Brain microvascular endothelial cell (primary cell): Measurements from ENCODE around the gene B3GNT8.

Experiments
- DNase-seq: peaks from one replicate; pipeline ENCODE4 v3.0.0-alpha.2; 2020
- H3K27ac ChIP-seq: fragments of 250-450 bp; sonication (Bioruptor Pico); 2 replicates; pipeline ENCODE4 v1.5.1; 2020; ENCODE audit warnings: mild to moderate bottlenecking, moderate library complexity
- H3K27me3 ChIP-seq: fragments of 250-450 bp; sonication (Bioruptor Pico); replicated peaks from 2 replicates; pipeline ENCODE4 v1.5.1; 2020; ENCODE audit warnings: mild to moderate bottlenecking
- H3K36me3 ChIP-seq: fragments of 250-450 bp; sonication (Bioruptor Pico); replicated peaks from 2 replicates; pipeline ENCODE4 v1.5.1; 2020; ENCODE audit warnings: mild to moderate bottlenecking
- H3K4me3 ChIP-seq: 2 replicates; pipeline ENCODE4 v1.5.1; 2011; ENCODE audit warnings: low read depth, mild to moderate bottlenecking, control low read depth, low read length, moderate library complexity
- in situ Hi-C: cut with HindIII; loops from 2 replicates; pipeline ENCODE4 v1.10.0; 2017; ENCODE audit warnings: low sequenced_read_pairs, low pct_ligation_motif_present
- TF ChIP-seq, protein P1 (sequence below): IDR thresholded peaks from 2 replicates; pipeline ENCODE4 v1.5.1; 2011; ENCODE audit warnings: low read depth, mild to moderate bottlenecking, moderate library complexity, low read length, control low read depth, inconsistent platforms; ENCODE audit errors: missing control alignments

B3GNT8 gene

DNA sequence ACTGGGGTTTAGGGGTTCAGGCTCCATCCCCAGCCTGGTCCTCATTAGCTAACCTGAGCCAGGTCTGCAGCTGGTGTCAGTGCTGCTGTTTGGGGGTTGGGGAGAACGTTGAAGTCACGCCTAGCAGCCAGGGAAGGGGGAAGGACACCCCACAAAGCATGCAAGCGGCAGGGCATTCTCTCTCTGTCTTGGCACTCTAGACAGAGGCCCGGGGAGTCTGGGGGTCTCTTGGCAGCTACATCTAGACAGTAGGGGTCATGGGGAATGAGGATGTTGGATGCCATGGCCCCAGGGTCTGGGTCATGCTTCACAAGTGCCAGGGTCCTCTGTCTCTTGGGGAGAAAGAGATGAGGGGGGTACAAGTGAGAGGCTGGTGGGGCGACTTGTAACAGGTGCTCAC is 18.4 kb upstream of the B3GNT8 start:
- H3K36me3 ChIP-seq, result no peaks in the 10 kb centered on the region
- H3K4me3 ChIP-seq, result no peak overlapping the region
- H3K27me3 ChIP-seq, result no peaks in the 10 kb centered on the region
- DNase-seq, result no peak
- in situ Hi-C loops, result no loop called here
- no peak overlapping the region for H3K27ac ChIP-seq
- TF ChIP-seq, protein P1, sequence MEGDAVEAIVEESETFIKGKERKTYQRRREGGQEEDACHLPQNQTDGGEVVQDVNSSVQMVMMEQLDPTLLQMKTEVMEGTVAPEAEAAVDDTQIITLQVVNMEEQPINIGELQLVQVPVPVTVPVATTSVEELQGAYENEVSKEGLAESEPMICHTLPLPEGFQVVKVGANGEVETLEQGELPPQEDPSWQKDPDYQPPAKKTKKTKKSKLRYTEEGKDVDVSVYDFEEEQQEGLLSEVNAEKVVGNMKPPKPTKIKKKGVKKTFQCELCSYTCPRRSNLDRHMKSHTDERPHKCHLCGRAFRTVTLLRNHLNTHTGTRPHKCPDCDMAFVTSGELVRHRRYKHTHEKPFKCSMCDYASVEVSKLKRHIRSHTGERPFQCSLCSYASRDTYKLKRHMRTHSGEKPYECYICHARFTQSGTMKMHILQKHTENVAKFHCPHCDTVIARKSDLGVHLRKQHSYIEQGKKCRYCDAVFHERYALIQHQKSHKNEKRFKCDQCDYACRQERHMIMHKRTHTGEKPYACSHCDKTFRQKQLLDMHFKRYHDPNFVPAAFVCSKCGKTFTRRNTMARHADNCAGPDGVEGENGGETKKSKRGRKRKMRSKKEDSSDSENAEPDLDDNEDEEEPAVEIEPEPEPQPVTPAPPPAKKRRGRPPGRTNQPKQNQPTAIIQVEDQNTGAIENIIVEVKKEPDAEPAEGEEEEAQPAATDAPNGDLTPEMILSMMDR, result no peak

DNA sequence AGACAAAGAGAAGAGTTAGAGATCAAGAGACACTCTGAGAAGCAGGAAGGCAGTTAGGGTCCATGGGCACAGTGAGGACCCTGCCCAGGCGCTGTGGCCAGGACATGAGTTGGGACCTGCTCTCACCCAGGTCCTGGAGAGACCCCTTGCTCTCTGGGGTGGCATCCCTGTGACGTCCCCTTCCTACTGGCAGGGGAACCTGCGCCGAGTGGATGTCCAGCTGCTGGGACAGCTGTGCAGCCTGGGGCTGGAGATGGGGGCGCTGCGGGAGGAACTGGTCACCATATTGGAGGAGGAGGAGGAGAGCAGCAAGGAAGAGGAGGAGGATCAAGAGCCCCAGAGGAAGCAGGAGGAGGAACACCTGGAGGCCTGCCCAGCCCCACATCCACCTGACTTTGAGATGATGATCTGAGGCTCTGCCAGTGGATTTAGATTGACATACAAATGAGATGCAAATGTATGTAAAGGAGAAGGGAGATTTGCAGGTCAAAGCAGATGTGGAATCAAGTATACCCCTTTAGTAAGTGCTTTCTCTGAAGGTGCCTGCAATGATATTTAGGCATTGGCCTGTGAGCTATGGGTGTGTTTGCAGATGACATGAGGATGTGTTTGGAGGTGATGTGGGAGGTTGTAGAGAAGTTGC is 16.8 kb upstream of the B3GNT8 start:
- H3K27me3 ChIP-seq, result no peaks in the 10 kb centered on the region
- no peak for DNase-seq
- TF ChIP-seq, protein P1, result no peak

DNA sequence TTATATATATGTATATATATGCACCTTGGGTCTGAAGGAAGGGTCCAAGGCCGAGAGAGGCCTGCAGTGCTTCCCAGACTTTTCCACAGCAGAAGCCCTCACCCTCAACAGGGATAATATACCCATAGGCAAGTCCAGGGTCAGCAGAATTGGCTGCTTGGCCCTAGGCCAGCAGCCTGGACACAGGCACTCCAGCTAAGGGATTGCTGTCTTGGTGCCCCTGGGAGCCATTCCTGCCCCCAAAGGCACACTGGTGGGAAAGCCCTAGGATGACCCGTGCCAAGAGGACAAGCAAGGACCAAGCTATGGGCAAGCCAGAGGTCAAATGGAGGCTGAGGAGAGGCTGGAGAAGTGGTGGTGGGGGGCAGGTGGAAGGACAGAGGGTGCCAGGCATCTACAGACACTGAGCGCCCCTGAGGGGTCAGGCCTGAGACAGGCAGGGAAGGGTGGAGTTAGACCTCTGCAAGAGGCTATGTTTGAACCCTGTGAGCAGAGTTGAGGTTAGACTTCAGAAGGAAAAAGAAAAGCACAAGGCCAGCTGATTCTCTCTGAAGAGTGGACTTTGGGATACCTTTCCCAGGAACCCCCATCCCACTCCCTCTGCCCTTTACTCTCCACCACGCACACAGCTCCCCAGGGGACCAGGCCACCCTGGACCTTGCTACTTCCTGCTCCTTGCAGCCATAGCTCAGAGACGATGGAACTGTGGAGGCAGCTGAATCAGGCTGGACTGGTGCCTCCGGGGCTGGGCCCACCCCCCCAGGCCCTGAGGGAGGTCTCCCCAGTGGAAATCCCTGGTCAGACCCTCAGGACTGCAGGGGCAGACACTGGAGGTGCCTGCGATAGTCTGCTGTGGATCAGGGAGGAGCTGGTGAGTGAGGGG is 15.5 kb upstream of the B3GNT8 start, which contains the start of gene ERICH4:
TSS of gene ERICH4 (plus strand) at position 684 of the 883 bp plus-strand sequence. CDS start at position 698, 14 bp downstream.
- TF ChIP-seq, protein P1, result no peak
- no peak for DNase-seq
- no peak within 1 kb of the TSS for H3K27ac ChIP-seq
- no peak within 1 kb of the TSS for H3K4me3 ChIP-seq
- no peaks in the 10 kb centered on the region for H3K27me3 ChIP-seq
- in situ Hi-C loops, result no loop called here
- H3K36me3 ChIP-seq, result no peaks in the 10 kb centered on the region

More for the DNA sequence above, 16.8 kb upstream of the B3GNT8 start:
- Histone ChIP-seq H3K36me3 (no peaks in the 10 kb centered on the region), H3K4me3 (no peak overlapping the region), H3K27ac (no peak overlapping the region)
- in situ Hi-C loops, result no loop called here

DNA sequence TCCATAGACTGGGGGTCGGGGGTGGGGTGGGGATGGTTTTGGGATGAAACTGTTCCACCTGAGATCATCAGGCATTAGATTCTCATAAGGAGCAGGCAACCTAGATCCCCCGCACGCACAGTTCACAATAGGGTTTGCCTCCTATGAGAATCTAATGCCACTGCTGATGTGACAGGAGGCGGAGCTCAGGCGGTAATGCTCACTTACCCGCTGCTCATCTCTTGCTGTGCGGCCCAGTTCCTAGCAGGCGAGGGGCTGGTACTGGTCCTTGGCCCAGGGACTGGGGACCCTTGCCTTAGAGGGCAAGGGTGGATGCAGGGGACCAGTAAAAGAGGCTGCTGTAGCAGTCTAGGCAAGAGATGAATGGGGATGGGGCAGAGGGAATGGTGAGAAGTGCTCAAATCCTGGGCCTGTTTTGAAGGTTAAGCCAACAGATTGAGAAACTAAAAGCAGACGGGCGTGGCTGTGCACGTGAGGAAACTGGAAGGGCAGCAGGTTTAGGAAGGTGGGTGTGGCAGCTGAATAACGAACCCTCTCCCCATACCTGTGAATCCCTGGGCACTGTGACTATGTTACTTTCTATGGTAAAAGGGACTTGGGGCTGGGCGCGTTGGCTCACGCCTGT is 14.3 kb upstream of the B3GNT8 start:
- TF ChIP-seq, protein P1, result no peak
- no peaks in the 10 kb centered on the region for H3K36me3 ChIP-seq
- no peaks in the 10 kb centered on the region for H3K27me3 ChIP-seq
- H3K4me3 ChIP-seq, result no peak overlapping the region
- in situ Hi-C loops, result no loop called here
- no peak overlapping the region for H3K27ac ChIP-seq
- DNase-seq, result no peak

DNA sequence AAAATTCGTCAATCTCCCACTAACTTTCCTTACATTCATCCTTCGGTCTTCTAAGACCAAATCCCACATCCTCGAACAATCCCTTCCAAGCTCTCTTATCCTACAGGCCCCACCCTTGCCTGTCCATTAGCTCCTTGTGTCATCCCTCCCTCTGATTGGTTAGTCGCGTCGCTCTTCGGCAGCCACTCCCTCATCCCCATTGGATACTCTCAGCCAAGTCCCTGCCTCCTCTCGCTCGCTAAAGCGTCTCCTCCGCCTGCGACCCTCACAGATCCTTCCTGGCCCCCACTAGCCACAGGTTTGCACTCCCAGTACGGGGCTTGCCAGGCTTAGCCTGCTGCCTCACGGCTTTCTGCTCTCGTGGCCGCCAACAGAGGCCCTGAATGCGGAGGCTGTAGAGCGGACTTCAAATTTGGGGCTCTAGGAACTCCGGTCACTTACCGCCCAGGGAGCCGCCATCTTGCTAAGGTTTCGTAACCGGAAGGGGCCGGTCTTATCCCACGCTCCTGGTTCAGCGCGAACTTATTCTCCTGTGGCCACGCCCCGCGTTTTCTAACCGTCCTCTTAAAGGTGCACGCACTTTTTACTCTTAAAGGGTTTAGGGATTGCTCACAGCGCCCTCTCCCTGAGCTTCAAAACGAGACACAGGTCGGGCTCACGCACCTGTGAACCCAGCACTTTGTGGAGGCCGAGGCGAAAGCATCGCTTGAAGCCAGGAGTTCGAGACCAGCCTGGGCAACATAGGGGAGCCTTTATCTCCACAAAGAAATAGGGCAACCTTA is 12.5 kb upstream of the B3GNT8 start, which contains the start of gene DMAC2:
TSS of gene DMAC2 (minus strand) at position 472 of the 782 bp plus-strand sequence. CDS start at position 459, 13 bp downstream.
- H3K4me3 ChIP-seq, result peak within 1 kb of the TSS; percentile 100
- in situ Hi-C loops, result no loop called here

More for the DNA sequence above, 12.5 kb upstream of the B3GNT8 start, which contains the start of gene DMAC2:
- H3K36me3 ChIP-seq, result no peaks in the 10 kb centered on the region
- no peaks in the 10 kb centered on the region for H3K27me3 ChIP-seq
- TF ChIP-seq, protein P1, result peak; percentile 62
- peak within 1 kb of the TSS; percentile 68 for H3K27ac ChIP-seq
- DNase-seq, result peak; percentile 98
